WERI-Rb-1 (cell line): Measurements from ENCODE around the gene CCDC91.

Experiments
- DNase-seq: peaks from one replicate; pipeline ENCODE4 v3.0.0-alpha.2; 2020
- H3K27ac ChIP-seq: fragments of 250-450 bp; sonication (Bioruptor Pico); 2 replicates; pipeline ENCODE4 v1.5.1; 2020; ENCODE audit warnings: mild to moderate bottlenecking, moderate library complexity
- H3K27me3 ChIP-seq: fragments of 250-450 bp; sonication (Bioruptor Pico); 2 replicates; pipeline ENCODE4 v1.5.1; 2021; ENCODE audit warnings: mild to moderate bottlenecking, low read depth, moderate library complexity; ENCODE audit not compliant: insufficient read depth, severe bottlenecking
- H3K36me3 ChIP-seq: fragments of 250-450 bp; sonication (Bioruptor Pico); 2 replicates; pipeline ENCODE4 v1.5.1; 2020; ENCODE audit warnings: mild to moderate bottlenecking, moderate library complexity
- H3K4me3 ChIP-seq: 2 replicates; pipeline ENCODE4 v1.5.1; 2011; ENCODE audit warnings: low read depth, mild to moderate bottlenecking, control low read depth, low read length
- H3K9me3 ChIP-seq: fragments of 250-450 bp; sonication (Bioruptor Pico); 2 replicates; pipeline ENCODE4 v1.5.1; 2021; ENCODE audit warnings: mild to moderate bottlenecking, moderate library complexity; ENCODE audit not compliant: severe bottlenecking
- CTCF ChIP-seq: IDR thresholded peaks from 2 replicates; pipeline ENCODE4 v1.5.1; 2011; ENCODE audit warnings: low read depth, mild to moderate bottlenecking, control low read depth, inconsistent platforms, low read length

Gene CCDC91

GRCh38 chr12:28383368-28383767, 193.1 kb downstream of the CCDC91 start:
- no peak overlapping the region for H3K27ac ChIP-seq
- DNase-seq, result no peak
- H3K4me3 ChIP-seq, result no peak overlapping the region
- no peak for TF ChIP-seq CTCF
- no peaks in the 10 kb centered on the region for H3K36me3 ChIP-seq
- no peaks in the 10 kb centered on the region for H3K27me3 ChIP-seq
- no peaks in the 10 kb centered on the region for H3K9me3 ChIP-seq

DNA sequence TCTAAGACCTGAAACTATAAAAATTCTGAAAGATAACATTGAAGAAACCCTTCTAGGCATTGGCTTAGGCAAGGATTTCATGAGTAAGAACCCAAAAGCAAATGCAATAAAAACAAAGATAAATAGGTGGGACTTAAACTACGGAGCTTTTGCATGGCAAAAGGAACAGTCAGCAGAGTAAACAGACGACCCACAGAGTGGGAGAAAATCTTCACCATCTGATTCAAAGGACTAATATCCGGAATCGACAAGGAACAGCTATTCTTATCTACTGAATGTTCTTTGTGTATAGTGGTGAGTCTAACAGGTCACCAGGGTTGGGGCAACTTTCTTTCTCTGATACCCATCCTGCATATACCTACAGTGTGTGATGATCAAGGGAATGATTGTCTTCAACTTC, 198.6 kb downstream of the CCDC91 start:
- no peak for TF ChIP-seq CTCF
- no peak overlapping the region for H3K27ac ChIP-seq
- H3K27me3 ChIP-seq, result no peaks in the 10 kb centered on the region
- no peak for DNase-seq
- no peaks in the 10 kb centered on the region for H3K36me3 ChIP-seq
- H3K4me3 ChIP-seq, result no peak overlapping the region
- H3K9me3 ChIP-seq, result no peaks in the 10 kb centered on the region

- Histone ChIP-seq H3K27ac (no peak overlapping the region), H3K4me3 (no peak overlapping the region)
- no peak for TF ChIP-seq CTCF
Observed at GRCh38 chr12:28390206-28390605, 199.9 kb downstream of the CCDC91 start.

GRCh38 chr12:28390761-28391385, 200.6 kb downstream of the CCDC91 start:
- no peak for DNase-seq
- Histone ChIP-seq H3K27me3 (no peaks in the 10 kb centered on the region), H3K27ac (no peak overlapping the region), H3K36me3 (no peaks in the 10 kb centered on the region), H3K9me3 (no peaks in the 10 kb centered on the region), H3K4me3 (no peak overlapping the region)
- TF ChIP-seq CTCF, result no peak

More at GRCh38 chr12:28390206-28390605, 199.9 kb downstream of the CCDC91 start:
- Histone ChIP-seq H3K36me3 (no peaks in the 10 kb centered on the region), H3K9me3 (no peaks in the 10 kb centered on the region), H3K27me3 (no peaks in the 10 kb centered on the region)
- no peak for DNase-seq

DNA sequence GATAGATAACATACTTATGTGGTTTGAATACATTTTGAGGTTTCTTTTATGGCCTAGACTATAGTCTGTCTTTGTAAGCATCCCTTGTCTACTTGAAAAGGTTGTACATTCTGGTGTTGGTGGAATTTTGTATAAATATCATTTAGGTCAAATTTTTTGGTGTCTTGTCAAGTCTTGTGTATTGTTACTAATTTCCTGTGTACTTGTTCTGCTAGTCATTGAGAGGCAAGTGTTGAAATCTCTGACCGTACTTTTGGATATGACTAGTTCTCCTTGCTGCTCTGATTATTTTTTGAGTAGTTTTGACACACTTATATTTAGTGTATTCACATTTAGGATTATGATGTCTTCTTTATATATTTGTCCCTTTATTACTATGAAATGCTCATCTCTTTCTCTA, 219.6 kb downstream of the CCDC91 start:
- no peak for TF ChIP-seq CTCF
- Histone ChIP-seq H3K4me3 (no peak overlapping the region), H3K9me3 (no peaks in the 10 kb centered on the region), H3K36me3 (no peaks in the 10 kb centered on the region), H3K27me3 (no peaks in the 10 kb centered on the region), H3K27ac (no peak overlapping the region)
- no peak for DNase-seq
